Hypothalamus (tissue), 51 donors: ENCODE measurements around the gene ALPI.

Experiments used
- DNase-seq, 51 donors: peaks; one replicate each; lab custom pipeline; 2025; lab: John Stamatoyannopoulos, UW

Gene ALPI

DNA sequence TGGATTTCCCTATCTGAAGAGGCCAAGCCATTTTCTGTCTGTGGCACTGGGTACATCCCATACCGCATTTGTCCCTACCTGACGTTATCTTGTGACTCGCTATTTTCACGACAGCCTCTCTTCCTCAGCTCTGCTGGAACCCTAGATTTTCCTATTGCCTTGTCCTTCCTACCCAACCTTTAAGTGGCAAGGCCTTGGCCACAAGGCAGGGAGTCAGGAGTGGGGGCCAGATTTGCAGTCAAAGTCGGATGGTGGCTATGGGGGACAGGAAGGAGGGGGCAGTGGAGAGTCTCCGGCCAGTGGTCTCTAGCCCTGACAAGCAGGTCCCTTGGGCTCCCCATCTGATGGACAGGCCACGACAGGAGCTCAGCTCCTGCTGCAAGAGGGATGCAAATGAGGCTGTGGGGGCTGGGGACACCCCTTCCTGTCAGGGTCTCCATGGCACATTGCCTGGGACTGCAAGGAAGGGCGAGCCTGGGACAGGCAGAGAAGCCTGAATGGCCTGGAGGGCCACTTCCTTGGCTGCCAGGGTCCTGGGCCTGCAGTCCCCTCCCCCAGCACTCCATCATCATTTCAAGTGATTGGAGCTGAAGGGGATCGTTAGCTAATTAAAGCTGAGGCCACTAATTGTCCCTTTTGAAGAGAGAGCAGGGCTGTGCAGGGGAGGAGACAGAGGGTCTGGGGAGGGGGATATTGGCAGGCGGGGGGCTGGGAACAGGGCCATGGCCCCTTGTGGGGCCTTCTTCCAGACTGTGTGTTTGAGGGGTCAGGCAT lies 37.9 kb downstream of the ALPI start:
- DNase-seq = no peak

DNA sequence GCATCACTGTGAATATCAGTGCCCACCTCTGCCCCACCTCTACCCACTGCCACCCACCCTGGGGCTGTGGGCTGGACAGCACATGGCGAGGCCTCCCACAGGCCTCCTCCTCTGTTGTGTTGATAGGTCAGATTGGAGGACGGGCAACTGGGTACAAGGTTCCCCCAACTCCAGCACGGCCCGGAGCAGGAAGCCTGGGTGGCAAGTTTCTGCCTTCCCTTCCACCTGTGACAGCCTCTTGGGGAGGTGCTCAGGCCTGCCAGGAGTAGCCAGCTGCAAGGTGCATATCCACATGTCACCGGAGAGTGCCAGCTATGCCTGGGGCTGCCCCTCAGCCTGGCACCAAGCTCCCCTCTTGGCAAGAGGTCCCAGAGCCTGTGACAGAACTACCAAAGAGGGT lies 38.6 kb downstream of the ALPI start:
- DNase-seq = no peak

GRCh38 chr2:232495292-232495691 lies 39.3 kb downstream of the ALPI start:
- no peak for DNase-seq

DNA sequence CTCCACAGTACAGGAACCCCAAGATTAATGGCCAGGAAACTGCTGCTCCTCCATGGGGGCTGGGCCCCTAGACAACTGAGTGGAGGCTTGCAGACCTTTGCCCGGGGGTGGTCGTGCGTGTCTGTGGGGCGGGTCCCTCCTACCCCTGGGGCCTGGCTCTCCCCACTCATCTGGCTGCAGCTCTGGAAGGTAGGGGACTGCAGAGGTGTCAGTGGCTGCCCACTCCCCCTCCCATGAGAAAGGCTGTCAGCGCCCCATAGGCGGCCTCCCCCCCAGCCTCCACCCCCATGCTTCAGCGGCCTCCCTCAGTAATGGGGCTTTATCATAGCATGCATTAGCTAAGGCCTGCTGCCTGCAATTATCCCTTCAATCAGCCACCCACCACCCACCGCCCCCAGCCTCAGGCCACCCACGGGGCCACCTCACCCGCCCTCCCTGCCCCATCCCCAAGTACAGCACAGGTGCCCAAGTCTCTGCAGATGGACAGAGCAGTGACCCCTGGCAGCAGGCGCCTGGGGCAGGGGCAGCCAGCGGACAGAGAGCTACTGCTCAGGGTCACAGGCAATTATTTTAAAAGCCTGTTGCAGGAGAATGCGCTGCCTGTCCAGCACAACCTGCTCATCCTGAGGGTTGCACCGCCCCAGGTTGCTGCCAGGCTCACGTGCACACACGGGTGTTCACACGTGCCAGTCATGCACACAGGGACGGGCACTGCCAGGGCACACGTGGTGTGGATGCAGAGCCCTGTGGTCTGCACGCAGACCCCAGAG lies 40.7 kb downstream of the ALPI start:
- no peak for DNase-seq

GRCh38 chr2:232497348-232497747 lies 41.4 kb downstream of the ALPI start:
- no peak for DNase-seq

DNA sequence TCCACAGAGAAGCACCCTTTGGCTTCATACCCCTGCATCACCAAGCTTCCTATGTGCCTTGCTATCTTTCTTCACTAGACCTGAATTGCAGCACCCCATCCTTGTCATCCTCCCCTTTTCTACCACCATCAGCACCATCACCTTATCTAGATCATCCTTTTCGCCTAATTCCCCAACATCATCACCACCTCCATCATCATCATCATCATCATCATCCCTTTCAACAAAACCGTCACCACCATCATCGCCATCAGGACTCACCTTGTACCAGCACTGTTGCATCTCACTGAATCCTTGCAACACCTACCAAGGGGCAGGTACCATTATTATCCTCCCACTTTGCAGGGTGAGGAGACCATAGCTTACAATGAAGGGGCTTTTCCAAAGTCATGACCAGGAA lies 42.5 kb downstream of the ALPI start:
- DNase-seq = no peak

- DNase-seq = no peak
Observed at GRCh38 chr2:232501331-232501771, 45.4 kb downstream of the ALPI start.

DNA sequence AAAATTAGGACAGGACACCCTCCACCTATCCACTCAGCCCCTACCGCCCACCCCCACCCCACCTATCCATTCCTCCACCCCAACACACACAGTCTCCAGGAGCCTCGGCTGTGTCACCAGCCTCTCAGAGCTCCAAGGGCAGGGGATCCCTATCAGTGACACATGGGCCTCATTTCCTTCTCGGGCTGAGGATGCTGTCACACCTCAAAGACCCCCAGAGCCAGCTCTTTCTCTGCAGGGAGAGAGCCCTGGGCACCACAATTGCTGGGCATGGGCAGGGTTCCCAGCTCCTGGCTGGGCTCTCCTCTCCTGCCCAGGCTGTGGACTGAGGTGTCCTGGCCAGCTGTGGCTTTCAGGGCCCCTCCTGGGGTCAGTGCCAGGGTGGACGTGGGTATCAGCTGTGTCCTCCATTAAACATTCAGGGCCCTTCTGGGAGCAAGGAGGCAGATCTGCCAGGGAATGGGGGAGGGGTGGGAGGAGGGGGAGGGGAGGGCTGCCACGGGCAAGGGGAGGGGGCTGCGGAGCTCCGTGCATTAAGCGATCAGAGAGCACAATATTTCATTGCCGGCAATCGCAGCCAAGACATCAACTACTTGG lies 45.9 kb downstream of the ALPI start:
- no peak for DNase-seq

DNA sequence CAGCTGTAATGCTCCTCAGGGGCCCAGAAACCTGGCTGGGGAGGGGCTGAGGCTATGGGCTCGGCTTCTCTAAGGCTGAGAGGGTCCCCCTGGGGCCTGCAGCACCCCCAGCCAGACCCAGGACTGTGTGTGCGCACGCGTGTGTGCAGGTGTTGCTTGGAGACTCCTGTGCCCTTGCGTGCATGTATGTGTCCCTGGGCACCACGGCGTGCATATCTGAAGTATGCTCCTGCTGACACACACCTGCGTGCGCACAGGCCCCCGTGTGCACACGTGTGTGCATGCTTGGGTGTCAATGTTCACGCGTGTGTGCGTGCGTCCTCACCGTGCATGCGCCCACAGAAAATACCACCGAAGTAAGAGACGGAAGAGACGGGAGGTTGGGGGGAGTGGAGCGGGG lies 46.6 kb downstream of the ALPI start:
- no peak for DNase-seq

GRCh38 chr2:232502911-232503808 lies 47.2 kb downstream of the ALPI start:
- peak in 36 of 51 donors; percentile 7 to 76 (median 44) for DNase-seq

- no peak for DNase-seq
Observed at GRCh38 chr2:232503809-232504323, 47.9 kb downstream of the ALPI start.

DNA sequence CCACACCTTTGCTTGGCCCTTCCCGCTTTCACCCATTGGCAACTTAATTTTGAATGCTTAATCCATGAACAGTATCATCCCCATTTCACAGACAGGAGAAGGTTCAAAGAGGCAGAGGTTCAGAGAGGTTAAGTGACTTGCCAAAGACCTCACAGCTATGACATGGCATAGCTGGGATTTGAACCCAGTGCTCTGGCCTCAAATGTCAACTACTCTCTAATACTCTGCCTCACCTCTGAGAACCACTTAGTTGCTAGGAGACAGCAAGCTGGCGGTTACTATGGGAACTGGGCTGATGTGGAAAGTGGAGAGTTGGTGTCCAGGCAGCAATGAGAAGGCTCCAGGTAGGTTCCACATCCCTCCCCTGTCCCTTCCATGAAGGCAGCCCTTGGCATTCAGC lies 48.5 kb downstream of the ALPI start:
- peak in 9 of 51 donors; percentile 5 to 43 (median 22) for DNase-seq

GRCh38 chr2:232505856-232506255 lies 49.9 kb downstream of the ALPI start:
- no peak for DNase-seq

GRCh38 chr2:232506709-232507108 lies 50.8 kb downstream of the ALPI start:
- DNase-seq = no peak

DNA sequence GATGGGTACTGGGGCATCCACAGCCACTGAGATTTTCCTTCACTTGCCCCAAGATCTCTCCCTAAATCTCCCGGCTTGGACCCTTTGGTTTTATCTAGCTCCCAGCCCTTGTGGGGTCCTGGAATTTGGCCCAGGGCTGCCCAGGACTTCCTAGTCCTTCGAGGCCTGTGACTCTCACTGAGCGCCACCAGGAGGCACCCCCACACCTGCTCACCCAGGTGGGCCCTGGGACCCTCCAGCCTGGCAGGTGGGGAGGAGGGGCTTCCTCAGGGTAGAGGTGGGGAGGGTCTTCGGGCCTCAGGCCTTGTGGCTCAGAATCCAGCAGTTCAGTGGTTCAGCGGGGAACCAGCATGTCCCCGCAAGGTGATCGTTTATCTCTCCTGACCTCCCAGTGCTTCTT lies 52.3 kb downstream of the ALPI start:
- no peak for DNase-seq
